ENCODE results near the gene IFNAR2.
"Not testable (repeated sequence)": the region's sequence is repeated elsewhere in the genome, so short reads cannot be mapped to it uniquely, and the experiment has no call there.

Gene IFNAR2

GRCh38 chr21:33208534-33208933 is 21.2 kb upstream of the IFNAR2 start:
- no peak overlapping the region for H3K4me3 ChIP-seq
- no peak for DNase-seq (ENCODE audit: low read depth, low spot score)
- TF ChIP-seq FOXP2 (optimal IDR thresholded peaks at IDR 0.05; ENCODE audit: control extremely low read depth, extremely low read length, insufficient read depth) = no peak
- no peak for TF ChIP-seq POLR2AphosphoS5 (IDR thresholded peaks at IDR 0.05; ENCODE audit: borderline replicate concordance, low read depth, low read length)
- no peak for TF ChIP-seq EZH2 (IDR thresholded peaks at IDR 0.05)
- H3K36me3 ChIP-seq (ENCODE audit: insufficient read depth, low read length) = no peaks in the 10 kb centered on the region
- no peak overlapping the region for H3K27ac ChIP-seq
- peaks cover 5% of the 10 kb centered on the region; the same call in 1 of the 2 replicates for H3K9me3 ChIP-seq (ENCODE audit: low read depth, low read length)
- H3K9ac ChIP-seq (ENCODE audit: insufficient read length) = no peak overlapping the region

- Histone ChIP-seq H3K9ac (ENCODE audit: insufficient read length) (no peak overlapping the region), H3K27ac (no peak overlapping the region), H3K9me3 (ENCODE audit: low read depth, low read length) (peaks cover 5% of the 10 kb centered on the region; the same call in 1 of the 2 replicates), H3K36me3 (ENCODE audit: insufficient read depth, low read length) (no peaks in the 10 kb centered on the region), H3K4me3 (no peak overlapping the region)
- DNase-seq (ENCODE audit: low read depth, low spot score) = no peak
- TF ChIP-seq POLR2AphosphoS5 (IDR thresholded peaks at IDR 0.05; ENCODE audit: borderline replicate concordance, low read depth, low read length) (no peak), FOXP2 (optimal IDR thresholded peaks at IDR 0.05; ENCODE audit: control extremely low read depth, extremely low read length, insufficient read depth) (no peak), EZH2 (IDR thresholded peaks at IDR 0.05) (no peak)
Observed at GRCh38 chr21:33211305-33211704, 18.4 kb upstream of the IFNAR2 start.

- Histone ChIP-seq H3K36me3 (ENCODE audit: insufficient read depth, low read length) (no peaks in the 10 kb centered on the region), H3K9me3 (ENCODE audit: low read depth, low read length) (peaks cover 5% of the 10 kb centered on the region; the same call in 1 of the 2 replicates), H3K4me3 (no peak overlapping the region), H3K27ac (no peak overlapping the region), H3K9ac (ENCODE audit: insufficient read length) (no peak overlapping the region)
- TF ChIP-seq POLR2AphosphoS5 (IDR thresholded peaks at IDR 0.05; ENCODE audit: borderline replicate concordance, low read depth, low read length) = no peak
- no peak for TF ChIP-seq EZH2 (IDR thresholded peaks at IDR 0.05)
- no peak for TF ChIP-seq FOXP2 (optimal IDR thresholded peaks at IDR 0.05; ENCODE audit: control extremely low read depth, extremely low read length, insufficient read depth)
- DNase-seq (ENCODE audit: low read depth, low spot score) = no peak
Observed at GRCh38 chr21:33211732-33212131, 18.0 kb upstream of the IFNAR2 start.

DNA sequence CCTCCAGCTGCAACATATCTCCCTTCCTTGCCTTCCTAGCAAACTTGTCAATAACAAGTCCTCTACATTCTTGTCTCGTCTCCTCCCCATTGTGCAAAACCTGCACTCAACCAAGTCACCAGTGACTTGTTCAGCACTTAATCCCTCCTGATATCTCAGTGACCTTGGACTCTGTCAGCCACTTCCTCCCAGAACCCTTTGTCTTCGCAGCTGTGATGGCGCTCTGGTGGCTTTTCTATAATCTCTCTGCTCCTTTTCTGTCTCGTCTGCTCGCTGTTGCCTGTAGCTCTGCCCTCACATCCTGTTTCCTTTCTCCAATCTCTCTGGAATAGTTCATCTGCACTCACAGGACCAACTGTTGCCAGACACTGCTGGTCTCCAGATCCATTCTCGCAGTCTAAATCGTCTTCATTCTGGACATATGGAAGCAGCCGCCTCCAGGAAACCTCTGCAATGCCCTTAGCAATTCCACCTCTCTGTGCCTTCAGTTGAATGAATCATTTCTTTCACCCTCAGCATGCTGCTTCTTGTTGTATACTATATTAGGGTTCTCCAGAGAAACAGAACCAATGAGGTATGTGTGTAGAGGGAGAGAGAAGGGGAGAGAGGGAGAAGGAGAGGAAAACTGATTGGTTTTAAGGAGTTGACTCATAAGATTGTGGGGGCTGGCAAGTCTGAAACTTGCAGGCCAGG is 17.4 kb upstream of the IFNAR2 start:
- H3K4me3 ChIP-seq = no peak overlapping the region
- no peak for DNase-seq (ENCODE audit: low read depth, low spot score)
- no peak overlapping the region for H3K27ac ChIP-seq
- H3K9me3 ChIP-seq (ENCODE audit: low read depth, low read length) = peaks cover 5% of the 10 kb centered on the region; the same call in 1 of the 2 replicates
- H3K36me3 ChIP-seq (ENCODE audit: insufficient read depth, low read length) = no peaks in the 10 kb centered on the region
- H3K9ac ChIP-seq (ENCODE audit: insufficient read length) = no peak overlapping the region
- TF ChIP-seq FOXP2 (optimal IDR thresholded peaks at IDR 0.05; ENCODE audit: control extremely low read depth, extremely low read length, insufficient read depth) = no peak
- TF ChIP-seq EZH2 (IDR thresholded peaks at IDR 0.05) = no peak
- TF ChIP-seq POLR2AphosphoS5 (IDR thresholded peaks at IDR 0.05; ENCODE audit: borderline replicate concordance, low read depth, low read length) = no peak

DNA sequence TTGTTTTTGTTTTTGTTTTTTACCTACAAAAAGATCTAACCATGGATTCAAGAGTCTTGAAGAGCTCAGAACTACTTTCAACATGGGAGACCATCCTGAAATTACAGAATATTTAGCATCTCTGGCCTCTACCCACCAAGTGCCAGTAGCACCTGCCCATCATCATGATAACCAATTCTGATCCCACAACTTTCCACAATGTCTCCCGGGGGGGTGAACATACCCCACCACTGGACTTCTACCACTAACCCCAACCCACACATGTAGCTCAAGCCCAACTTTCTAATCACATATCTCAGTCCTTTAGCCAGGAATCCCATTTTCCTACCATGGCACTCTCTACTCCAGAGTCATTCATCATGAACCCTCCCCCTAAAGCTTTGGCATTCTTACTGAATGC is 15.7 kb upstream of the IFNAR2 start:
- Histone ChIP-seq H3K27ac (no peak overlapping the region), H3K9ac (ENCODE audit: insufficient read length) (no peak overlapping the region), H3K9me3 (ENCODE audit: low read depth, low read length) (no peaks in the 10 kb centered on the region), H3K36me3 (ENCODE audit: insufficient read depth, low read length) (no peaks in the 10 kb centered on the region), H3K4me3 (no peak overlapping the region)
- TF ChIP-seq FOXP2 (optimal IDR thresholded peaks at IDR 0.05; ENCODE audit: control extremely low read depth, extremely low read length, insufficient read depth) = no peak
- TF ChIP-seq EZH2 (IDR thresholded peaks at IDR 0.05) = no peak
- TF ChIP-seq POLR2AphosphoS5 (IDR thresholded peaks at IDR 0.05; ENCODE audit: borderline replicate concordance, low read depth, low read length) = no peak
- DNase-seq (ENCODE audit: low read depth, low spot score) = no peak

DNA sequence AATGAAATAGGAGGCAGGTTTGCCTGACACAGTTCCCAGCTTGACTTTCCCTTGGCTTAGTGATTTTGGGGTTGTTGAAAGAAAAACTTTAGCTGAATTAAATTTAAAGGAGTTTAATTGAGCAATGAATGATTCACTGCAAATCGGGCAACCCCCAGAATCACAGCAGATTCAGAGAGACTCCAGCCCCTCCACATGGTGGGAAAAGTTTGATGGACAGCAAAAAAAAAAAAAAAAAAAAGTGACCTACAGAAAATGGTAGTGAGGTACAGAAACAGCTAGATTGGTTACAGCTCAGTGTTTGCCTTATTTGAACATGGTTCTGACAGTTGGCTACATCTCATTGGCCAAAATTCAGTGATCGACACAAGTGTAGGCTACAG is 12.6 kb upstream of the IFNAR2 start:
- no peaks in the 10 kb centered on the region for H3K36me3 ChIP-seq (ENCODE audit: insufficient read depth, low read length)
- H3K4me3 ChIP-seq = no peak overlapping the region
- H3K27ac ChIP-seq = no peak overlapping the region
- no peak overlapping the region for H3K9ac ChIP-seq (ENCODE audit: insufficient read length)
- no peak for DNase-seq (ENCODE audit: low read depth, low spot score)
- TF ChIP-seq POLR2AphosphoS5 (IDR thresholded peaks at IDR 0.05; ENCODE audit: borderline replicate concordance, low read depth, low read length) (no peak), EZH2 (IDR thresholded peaks at IDR 0.05) (no peak), FOXP2 (optimal IDR thresholded peaks at IDR 0.05; ENCODE audit: control extremely low read depth, extremely low read length, insufficient read depth) (no peak)
- no peaks in the 10 kb centered on the region for H3K9me3 ChIP-seq (ENCODE audit: low read depth, low read length)

- no peaks in the 10 kb centered on the region for H3K9me3 ChIP-seq (ENCODE audit: low read depth, low read length)
- no peak overlapping the region for H3K4me3 ChIP-seq
- no peak for TF ChIP-seq POLR2AphosphoS5 (IDR thresholded peaks at IDR 0.05; ENCODE audit: borderline replicate concordance, low read depth, low read length)
- no peak for TF ChIP-seq EZH2 (IDR thresholded peaks at IDR 0.05)
- no peak for TF ChIP-seq FOXP2 (optimal IDR thresholded peaks at IDR 0.05; ENCODE audit: control extremely low read depth, extremely low read length, insufficient read depth)
- no peak overlapping the region for H3K9ac ChIP-seq (ENCODE audit: insufficient read length)
- no peak overlapping the region for H3K27ac ChIP-seq
- H3K36me3 ChIP-seq (ENCODE audit: insufficient read depth, low read length) = no peaks in the 10 kb centered on the region
- no peak for DNase-seq (ENCODE audit: low read depth, low spot score)
Observed at GRCh38 chr21:33219300-33219699, 10.4 kb upstream of the IFNAR2 start.

- Histone ChIP-seq H3K9me3 (ENCODE audit: low read depth, low read length) (no peaks in the 10 kb centered on the region), H3K27ac (no peak overlapping the region), H3K4me3 (no peak overlapping the region), H3K36me3 (ENCODE audit: insufficient read depth, low read length) (no peaks in the 10 kb centered on the region), H3K9ac (ENCODE audit: insufficient read length) (no peak overlapping the region)
- DNase-seq (ENCODE audit: low read depth, low spot score) = no peak
- TF ChIP-seq FOXP2 (optimal IDR thresholded peaks at IDR 0.05; ENCODE audit: control extremely low read depth, extremely low read length, insufficient read depth) = no peak
- TF ChIP-seq EZH2 (IDR thresholded peaks at IDR 0.05) = no peak
- no peak for TF ChIP-seq POLR2AphosphoS5 (IDR thresholded peaks at IDR 0.05; ENCODE audit: borderline replicate concordance, low read depth, low read length)
Observed at GRCh38 chr21:33219954-33220353, 9.8 kb upstream of the IFNAR2 start.

DNA sequence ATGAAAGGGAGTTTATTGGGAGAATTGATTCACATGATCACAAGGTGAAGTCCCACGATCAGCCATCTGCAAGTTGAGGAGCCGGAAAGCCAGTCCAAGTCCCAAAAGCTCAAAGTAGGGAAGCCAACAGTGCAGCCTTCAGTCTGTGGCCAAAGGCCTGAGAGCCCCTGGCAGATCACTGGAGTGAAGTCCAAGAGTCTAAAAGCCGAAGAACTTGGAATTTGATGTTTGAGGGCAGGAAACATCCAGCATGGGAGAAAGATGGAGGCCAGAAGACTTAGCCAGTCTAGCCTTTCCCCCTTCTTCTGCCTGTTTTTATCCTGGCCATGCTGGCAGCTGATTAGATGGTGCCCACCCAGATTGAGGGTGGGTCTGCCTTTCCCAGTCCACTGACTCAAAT is 4.4 kb upstream of the IFNAR2 start:
- H3K36me3 ChIP-seq (ENCODE audit: insufficient read depth, low read length); H3K9ac ChIP-seq (ENCODE audit: insufficient read length); H3K27ac ChIP-seq: not testable (repeated sequence)

More for the DNA sequence above, 4.4 kb upstream of the IFNAR2 start:
- H3K9me3 ChIP-seq (ENCODE audit: low read depth, low read length); H3K4me3 ChIP-seq; DNase-seq (ENCODE audit: low read depth, low spot score): not testable (repeated sequence)
